ENCODE data around the gene INPP5D. TPM values are rescaled to one million over a fixed set of nuclear protein-coding genes. Genes with fewer than 3 reads are reported as not detected.

Gene INPP5D
- total and polyA plus RNA-seq, 2 donors (not counting 1 experiment from before 2014, with no cell fraction given): 152 to 444 TPM

- H3K4me3 ChIP-seq (ENCODE audit: control extremely low read depth in 1 of 5, extremely low read depth in 1 of 5, insufficient read depth in 1 of 5, low read depth in 2 of 5, low read length in 4 of 5): peak overlapping the region in 1 of 5 experiments; percentile 91
- peaks cover 30 to 45% of the 10 kb centered on the region in 2 donors for H3K4me1 ChIP-seq (ENCODE audit: control insufficient read depth in 2 of 2, insufficient read depth in 2 of 2, low read length in 2 of 2)
- no peak for TF ChIP-seq EZH2 (IDR thresholded peaks at IDR 0.05; ENCODE audit: borderline replicate concordance, insufficient read depth, low read depth, low read length, poor library complexity, severe bottlenecking)
- TF ChIP-seq CTCF (IDR thresholded peaks at IDR 0.05): no peak
- H3K27me3 Mint-ChIP-seq: no peaks in the 10 kb centered on the region
- peak overlapping the region; percentile 76 for H3K4me3 Mint-ChIP-seq
- no peaks in the 10 kb centered on the region for H3K9me3 Mint-ChIP-seq (ENCODE audit: insufficient read depth)
- H4K20me1 ChIP-seq (ENCODE audit: control insufficient read depth, insufficient read depth, low read length, poor library complexity, severe bottlenecking): peaks cover 34% of the 10 kb centered on the region
- H3K4me2 ChIP-seq (replicated peaks; ENCODE audit: low read depth, low read length, poor library complexity, severe bottlenecking): peak overlapping the region; percentile 80
- DNase-seq (no peak), ATAC-seq (ENCODE audit: low read depth) (no peak)
- H3K27me3 ChIP-seq (replicated peaks in 1 of 4; ENCODE audit: control extremely low read depth in 1 of 4, control insufficient read depth in 3 of 4, insufficient read depth in 4 of 4, low read length in 3 of 4): no peaks in the 10 kb centered on the region
- H3K79me2 ChIP-seq (ENCODE audit: control insufficient read depth, insufficient read depth, low read length): peaks cover 68% of the 10 kb centered on the region
- peaks cover 0 to 3% (median 0%) of the 10 kb centered on the region in 3 donors for H3K9me3 ChIP-seq (ENCODE audit: control extremely low read depth in 1 of 3, control insufficient read depth in 2 of 3, insufficient read depth in 1 of 3, low read length in 2 of 3)
- peak overlapping the region; percentile 82 for H2AFZ ChIP-seq (ENCODE audit: insufficient read depth, low read depth, low read length, poor library complexity, severe bottlenecking)
- peak overlapping the region; percentile 90 to 95 for H3K27ac ChIP-seq (ENCODE audit: low read length in 2 of 2)
- H3K27ac Mint-ChIP-seq: peak overlapping the region; percentile 87
- H3K4me1 Mint-ChIP-seq: peaks cover 38% of the 10 kb centered on the region
- intact Hi-C loops (cut with micrococcal nuclease): no loop called here
- H3K36me3 ChIP-seq (replicated peaks in 1 of 2; ENCODE audit: control extremely low read depth in 1 of 2, control insufficient read depth in 1 of 2, extremely low read depth in 1 of 2, insufficient read depth in 2 of 2, low read length in 1 of 2): peaks cover 0 to 21% of the 10 kb centered on the region in 2 experiments
- WGBS (ENCODE audit: insufficient coverage): 95% methylated on average over 24 of the region's 24 CpGs
- no peak overlapping the region for H3K9ac ChIP-seq (ENCODE audit: low read length)
- CTCF ChIA-PET: interaction anchor here (0.8 to 5.4 kb wide), 13 partner anchors 9 to 345 kb away, joined by 3 to 70 read pairs (median 18); partner anchors contain the start of gene ATG16L1
- POLR2A ChIA-PET: interaction anchor here (0.5 to 4.7 kb wide), 6 partner anchors 20 to 111 kb away, joined by 3 to 112 read pairs (median 24); no protein-coding TSS in a partner anchor
These were observed 1.2 kb upstream of the INPP5D start for GRCh38 chr2:233058717-233059546.

- H2AFZ ChIP-seq (ENCODE audit: insufficient read depth, low read depth, low read length, poor library complexity, severe bottlenecking): peak overlapping the region; percentile 82
- Mint-ChIP-seq H3K27ac (peak overlapping the region; percentile 87), H3K9me3 (ENCODE audit: insufficient read depth) (no peaks in the 10 kb centered on the region), H3K4me1 (peaks cover 37% of the 10 kb centered on the region), H3K27me3 (no peaks in the 10 kb centered on the region), H3K4me3 (peak overlapping the region; percentile 76)
- CTCF ChIA-PET: interaction anchor here (0.9 to 5.4 kb wide), 15 partner anchors 9 to 206 kb away, joined by 3 to 70 read pairs (median 18); partner anchors contain the start of gene ATG16L1
- ATAC-seq (ENCODE audit: low read depth) (no peak), DNase-seq (no peak)
- peak overlapping the region in 4 of 5 experiments; percentile 91 to 99 (median 96) for H3K4me3 ChIP-seq (ENCODE audit: control extremely low read depth in 1 of 5, extremely low read depth in 1 of 5, insufficient read depth in 1 of 5, low read depth in 2 of 5, low read length in 4 of 5)
- H3K4me1 ChIP-seq (ENCODE audit: control insufficient read depth in 2 of 2, insufficient read depth in 2 of 2, low read length in 2 of 2): peaks cover 31 to 45% of the 10 kb centered on the region in 2 donors
- TF ChIP-seq CTCF (IDR thresholded peaks at IDR 0.05) (no peak), EZH2 (IDR thresholded peaks at IDR 0.05; ENCODE audit: borderline replicate concordance, insufficient read depth, low read depth, low read length, poor library complexity, severe bottlenecking) (no peak)
- POLR2A ChIA-PET: interaction anchor here (0.5 to 4.8 kb wide), 10 partner anchors 11 to 290 kb away, joined by 4 to 112 read pairs (median 16); no protein-coding TSS in a partner anchor
- peaks cover 68% of the 10 kb centered on the region for H3K79me2 ChIP-seq (ENCODE audit: control insufficient read depth, insufficient read depth, low read length)
- peak overlapping the region; percentile 90 to 95 for H3K27ac ChIP-seq (ENCODE audit: low read length in 2 of 2)
- intact Hi-C loops (cut with micrococcal nuclease): no loop called here
- H3K9ac ChIP-seq (ENCODE audit: low read length): peak overlapping the region; percentile 97
- H4K20me1 ChIP-seq (ENCODE audit: control insufficient read depth, insufficient read depth, low read length, poor library complexity, severe bottlenecking): peaks cover 39% of the 10 kb centered on the region
- H3K36me3 ChIP-seq (replicated peaks in 1 of 2; ENCODE audit: control extremely low read depth in 1 of 2, control insufficient read depth in 1 of 2, extremely low read depth in 1 of 2, insufficient read depth in 2 of 2, low read length in 1 of 2): peaks cover 0 to 26% of the 10 kb centered on the region in 2 experiments
- H3K4me2 ChIP-seq (replicated peaks; ENCODE audit: low read depth, low read length, poor library complexity, severe bottlenecking): peak overlapping the region; percentile 80
- WGBS (ENCODE audit: insufficient coverage): 25% methylated on average over 5 of the region's 7 CpGs
- H3K27me3 ChIP-seq (replicated peaks in 1 of 4; ENCODE audit: control extremely low read depth in 1 of 4, control insufficient read depth in 3 of 4, insufficient read depth in 4 of 4, low read length in 3 of 4): no peaks in the 10 kb centered on the region
- H3K9me3 ChIP-seq (ENCODE audit: control extremely low read depth in 1 of 3, control insufficient read depth in 2 of 3, insufficient read depth in 1 of 3, low read length in 2 of 3): peaks cover 0 to 3% (median 0%) of the 10 kb centered on the region in 3 donors
These were observed 670 bp upstream of the INPP5D start for GRCh38 chr2:233059547-233059796.
